OCI-M2 (cell line): Measurements from ENCODE around the gene ANGEL1.

Experiments
- DNase-seq: peaks from one replicate; lab custom pipeline; 2025; ENCODE audit not compliant: unreplicated experiment; lab: John Stamatoyannopoulos, UW

Gene ANGEL1

GRCh38 chr14:76812422-76813383 lies at the start of gene ANGEL1:
ANGEL1 (minus strand) TSS chr14:76812882; CDS start chr14:76812827, 55 bp downstream.
- peak; percentile 77 for DNase-seq

GRCh38 chr14:76861574-76862255 lies 49.0 kb upstream of the ANGEL1 start:
- DNase-seq = no peak

GRCh38 chr14:76856769-76857168 lies 44.1 kb upstream of the ANGEL1 start:
- no peak for DNase-seq

GRCh38 chr14:76855066-76855465 lies 42.4 kb upstream of the ANGEL1 start:
- DNase-seq = no peak

- DNase-seq = no peak
Observed at GRCh38 chr14:76848879-76849278, 36.2 kb upstream of the ANGEL1 start.

GRCh38 chr14:76846331-76847047 lies 33.8 kb upstream of the ANGEL1 start:
- no peak for DNase-seq

GRCh38 chr14:76844223-76844622 lies 31.5 kb upstream of the ANGEL1 start:
- DNase-seq = no peak

- DNase-seq = no peak
Observed at GRCh38 chr14:76842414-76842813, 29.7 kb upstream of the ANGEL1 start.

- DNase-seq = no peak
Observed at GRCh38 chr14:76837524-76837923, 24.8 kb upstream of the ANGEL1 start.

GRCh38 chr14:76836029-76836630 lies 23.4 kb upstream of the ANGEL1 start:
- no peak for DNase-seq

GRCh38 chr14:76834241-76834661 lies 21.6 kb upstream of the ANGEL1 start:
- no peak for DNase-seq

- no peak for DNase-seq
Observed at GRCh38 chr14:76833011-76833410, 20.3 kb upstream of the ANGEL1 start.

- DNase-seq = no peak
Observed at GRCh38 chr14:76832503-76832988, 19.9 kb upstream of the ANGEL1 start.

- no peak for DNase-seq
Observed at GRCh38 chr14:76830556-76830955, 17.9 kb upstream of the ANGEL1 start.

GRCh38 chr14:76829650-76830421 lies 17.2 kb upstream of the ANGEL1 start:
- DNase-seq = no peak

- no peak for DNase-seq
Observed at GRCh38 chr14:76829013-76829365, 16.3 kb upstream of the ANGEL1 start.

- DNase-seq = no peak
Observed at GRCh38 chr14:76828339-76829012, 15.8 kb upstream of the ANGEL1 start.

GRCh38 chr14:76827696-76828296 lies 15.1 kb upstream of the ANGEL1 start:
- DNase-seq = no peak

- no peak for DNase-seq
Observed at GRCh38 chr14:76826122-76826521, 13.4 kb upstream of the ANGEL1 start, which contains the start of gene LRRC74A. LRRC74A (plus strand) TSS chr14:76826408; CDS start chr14:76826698, 290 bp downstream.
